HG03439 (cell line): ENCODE measurements around the gene CIB4.

Experiments used
- ATAC-seq: cut with Tn5 transposase; IDR thresholded peaks from one replicate; pipeline ENCODE4 v1.9.1; 2021; ENCODE audit warnings: mild to moderate bottlenecking, moderate library complexity; ENCODE audit not compliant: unreplicated experiment

The CIB4 gene

DNA sequence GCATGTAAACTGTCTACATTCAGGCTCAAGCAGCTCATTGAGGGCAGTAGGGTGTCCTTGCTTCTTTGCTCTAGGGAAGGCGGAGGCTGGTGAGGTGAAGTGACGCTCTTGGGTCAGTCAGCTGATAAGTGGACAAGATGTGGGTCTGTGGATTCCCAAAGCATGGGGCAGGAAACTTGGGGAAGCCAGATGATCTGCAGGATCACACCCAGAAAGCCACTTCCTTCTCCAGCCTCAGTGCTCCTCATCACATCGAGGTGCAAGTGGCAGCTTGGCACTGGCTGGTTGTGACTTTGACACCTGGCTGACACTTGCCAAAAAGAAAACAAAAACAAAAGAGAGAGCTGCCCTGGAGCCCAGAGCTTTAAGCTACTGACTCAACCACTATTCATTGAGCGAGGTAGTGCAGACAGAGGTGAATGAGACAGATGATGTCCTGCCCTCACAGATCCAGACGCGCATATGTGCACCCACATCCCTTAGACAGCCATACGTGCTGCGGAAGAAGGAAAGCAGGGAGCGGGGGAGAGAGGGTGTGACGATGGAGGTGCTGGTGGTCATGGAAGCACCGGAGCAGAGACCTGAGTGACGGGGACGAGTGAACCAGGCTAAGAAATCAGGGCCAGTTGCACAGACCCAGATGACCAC is 3.1 kb upstream of the CIB4 start:
- no peak for ATAC-seq

DNA sequence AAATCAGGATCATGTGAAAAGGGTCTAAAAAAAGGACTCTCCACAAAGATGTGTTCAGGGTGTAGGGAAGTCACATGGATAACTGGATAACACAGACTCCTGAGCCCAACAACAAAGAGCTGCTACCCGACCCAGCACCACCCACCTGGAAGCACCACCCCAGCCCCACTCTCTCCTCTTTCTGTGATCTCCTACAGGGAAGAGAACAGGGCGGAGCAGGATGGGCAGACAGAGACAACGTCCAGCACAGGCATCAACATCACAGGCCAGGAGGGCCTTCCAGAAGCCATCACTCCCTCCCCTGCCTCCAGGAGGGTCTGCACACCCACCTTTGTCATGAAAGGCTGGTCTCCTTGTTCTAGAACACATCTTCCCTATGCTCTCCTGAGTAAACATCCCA is 1.3 kb upstream of the CIB4 start:
- ATAC-seq = no peak

DNA sequence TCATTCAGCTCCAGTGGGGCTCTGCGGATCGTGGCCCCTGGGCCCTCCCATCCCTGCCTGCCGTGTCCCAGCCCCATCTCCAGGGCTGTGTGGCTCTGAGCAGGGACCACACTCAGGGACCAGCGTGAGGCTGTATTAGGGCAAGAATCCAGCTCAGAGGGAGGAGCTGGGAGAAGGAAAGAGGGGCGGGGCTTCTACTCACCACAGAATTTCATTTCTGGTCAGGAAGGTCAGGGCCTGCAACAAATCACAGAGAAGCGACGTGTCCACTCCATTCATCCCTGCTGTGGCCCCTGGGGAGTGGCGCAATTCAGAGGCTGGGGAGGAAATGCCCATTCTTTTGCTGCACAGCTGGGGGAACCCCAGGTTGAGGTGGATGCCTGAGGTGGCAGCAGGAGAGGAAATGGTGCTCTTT is 828 bp downstream of the CIB4 start:
- no peak for ATAC-seq

DNA sequence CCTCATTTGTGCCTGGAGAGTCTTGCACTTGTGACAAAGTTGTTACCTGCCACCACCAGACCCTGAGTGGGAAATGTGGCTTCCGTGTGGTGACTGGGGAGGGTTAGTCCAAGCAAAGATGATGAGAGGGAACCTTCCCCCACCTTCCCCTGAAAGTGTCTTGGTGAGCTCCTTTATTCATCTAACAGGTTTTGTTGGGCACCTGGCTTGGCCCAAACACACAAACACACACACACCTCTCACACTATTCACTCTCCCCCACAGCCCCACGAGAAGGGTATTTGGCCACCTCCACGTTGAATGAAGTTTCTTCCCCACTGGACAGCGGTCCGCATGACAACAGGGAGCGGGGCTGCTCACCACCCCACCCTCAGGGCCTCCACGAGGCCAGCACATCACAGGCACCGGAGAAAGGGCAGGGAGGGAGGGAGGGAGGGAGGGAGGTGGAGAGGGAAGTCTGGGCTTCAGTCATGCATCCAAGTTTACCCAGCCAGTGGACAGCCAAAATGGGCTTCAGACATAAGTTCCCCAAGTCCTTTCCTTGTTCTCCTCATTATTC is 1.4 kb downstream of the CIB4 start:
- no peak for ATAC-seq

DNA sequence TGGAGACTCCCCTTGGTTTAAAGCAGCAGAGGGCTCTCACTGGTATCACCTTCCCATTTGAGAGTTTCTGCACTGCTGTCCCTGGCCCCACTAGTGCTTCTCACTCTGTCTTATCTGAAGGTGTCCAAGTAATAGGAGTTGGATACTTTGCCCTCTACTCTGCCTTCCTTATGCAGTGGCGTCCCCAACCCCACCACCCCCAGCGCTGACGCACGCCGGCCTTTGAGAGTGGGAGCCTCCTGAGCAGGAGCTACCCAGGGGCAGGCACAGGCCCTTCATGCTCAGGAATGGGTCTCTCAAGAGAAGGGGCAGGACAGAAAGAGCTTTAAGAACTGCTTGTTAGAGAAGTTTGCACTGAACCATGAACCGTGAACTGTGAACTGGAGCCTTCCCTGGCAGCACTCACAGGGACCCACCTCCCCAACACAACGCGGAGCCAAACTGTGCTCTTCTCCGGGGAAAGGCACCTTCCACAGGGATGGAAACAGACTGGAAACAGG is 3.3 kb downstream of the CIB4 start:
- ATAC-seq = no peak

DNA sequence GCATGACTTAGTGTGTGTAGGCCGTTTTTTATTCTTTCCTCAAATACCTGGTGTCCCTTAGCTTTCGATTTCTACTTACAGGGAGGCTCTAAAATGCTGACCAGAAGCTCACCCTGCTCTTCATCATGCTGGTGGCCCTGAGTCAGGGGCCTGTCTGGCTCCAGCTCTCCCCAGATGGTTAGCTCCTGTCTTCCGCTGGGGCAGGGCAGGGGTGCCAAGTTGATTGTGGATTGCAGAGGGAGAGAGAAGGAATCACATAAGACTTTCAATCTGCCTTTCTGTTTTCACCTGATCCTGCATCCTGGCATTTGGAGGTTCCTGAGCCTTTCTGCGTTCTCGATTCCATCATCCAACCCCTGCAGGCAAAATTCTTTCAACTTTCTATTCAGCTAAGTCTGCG is 4.2 kb downstream of the CIB4 start:
- ATAC-seq = no peak

DNA sequence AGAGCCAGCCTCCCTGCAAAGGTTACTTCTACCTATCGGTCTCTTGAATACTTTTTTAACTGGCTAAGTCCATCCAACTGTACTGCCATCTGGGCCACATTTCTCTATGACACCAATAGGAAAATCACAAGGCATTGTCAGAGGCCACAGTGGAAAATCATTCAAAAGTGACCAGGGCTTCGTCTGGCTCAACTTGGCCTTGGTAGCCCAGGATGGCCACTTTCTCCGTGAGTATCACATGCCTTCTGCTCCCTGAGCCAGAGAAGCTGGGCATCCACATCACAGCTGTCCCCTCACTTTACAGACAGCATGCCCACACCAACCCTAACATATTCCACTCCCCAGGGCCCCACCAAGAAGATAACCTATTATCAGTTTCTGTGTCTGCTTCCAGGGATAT is 5.8 kb downstream of the CIB4 start:
- ATAC-seq = no peak

DNA sequence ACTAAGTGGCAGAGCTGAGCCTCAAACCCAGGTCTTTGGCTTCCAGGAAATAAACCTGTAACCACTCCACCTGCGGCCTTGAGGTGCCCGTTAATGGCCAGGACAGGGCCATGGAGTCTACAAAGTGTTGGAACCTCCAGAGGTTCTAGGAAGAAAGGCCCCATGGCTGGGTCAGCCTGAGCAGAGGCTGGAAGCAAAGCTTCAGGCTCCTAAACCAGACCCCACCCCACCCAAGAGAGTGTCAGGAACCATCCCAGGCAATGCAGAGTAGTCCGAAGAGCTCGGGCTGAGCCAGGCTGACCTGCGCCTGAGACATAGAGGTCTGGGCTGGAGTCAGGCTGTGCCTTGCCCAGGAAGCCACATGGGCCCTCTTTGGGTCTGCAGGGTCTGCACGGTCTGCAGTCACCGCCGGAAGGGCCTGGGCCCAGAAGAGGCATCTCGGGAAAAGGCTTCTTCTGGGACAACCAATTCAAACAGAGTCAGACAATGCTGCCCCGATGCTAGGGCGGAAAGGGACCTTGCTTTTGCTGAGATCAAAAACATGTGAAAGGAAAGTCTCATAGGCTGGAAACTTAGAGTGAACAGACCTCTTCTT is 6.4 kb downstream of the CIB4 start:
- ATAC-seq = no peak

DNA sequence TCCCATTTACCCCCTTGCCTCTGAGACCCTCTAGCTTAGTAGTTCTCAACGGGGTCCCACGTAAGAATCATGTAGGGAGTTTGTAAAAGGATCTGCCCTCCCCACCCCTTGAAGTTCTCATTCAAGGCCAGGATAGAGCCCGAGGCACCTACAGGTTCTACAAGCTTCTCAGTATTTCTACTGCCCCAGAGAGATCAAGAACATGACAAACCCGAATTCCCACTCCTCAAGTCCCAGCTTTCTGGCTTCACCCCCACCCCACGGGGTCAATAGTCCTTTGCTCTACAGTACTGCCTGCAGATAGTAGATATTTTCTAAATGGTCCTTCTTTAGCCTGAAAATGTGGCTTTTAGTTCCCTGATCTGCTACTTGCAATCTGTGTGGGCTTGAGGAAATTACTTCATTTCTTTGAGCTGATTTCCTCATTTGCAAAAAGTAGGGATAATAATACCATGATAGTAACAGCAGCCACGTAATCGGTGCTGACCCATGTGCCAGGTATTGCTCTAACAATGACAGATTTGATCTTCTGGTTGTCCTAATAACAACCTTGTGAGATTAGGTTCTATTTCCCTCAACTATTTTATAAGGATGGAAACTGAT is 7.1 kb downstream of the CIB4 start:
- ATAC-seq = no peak

DNA sequence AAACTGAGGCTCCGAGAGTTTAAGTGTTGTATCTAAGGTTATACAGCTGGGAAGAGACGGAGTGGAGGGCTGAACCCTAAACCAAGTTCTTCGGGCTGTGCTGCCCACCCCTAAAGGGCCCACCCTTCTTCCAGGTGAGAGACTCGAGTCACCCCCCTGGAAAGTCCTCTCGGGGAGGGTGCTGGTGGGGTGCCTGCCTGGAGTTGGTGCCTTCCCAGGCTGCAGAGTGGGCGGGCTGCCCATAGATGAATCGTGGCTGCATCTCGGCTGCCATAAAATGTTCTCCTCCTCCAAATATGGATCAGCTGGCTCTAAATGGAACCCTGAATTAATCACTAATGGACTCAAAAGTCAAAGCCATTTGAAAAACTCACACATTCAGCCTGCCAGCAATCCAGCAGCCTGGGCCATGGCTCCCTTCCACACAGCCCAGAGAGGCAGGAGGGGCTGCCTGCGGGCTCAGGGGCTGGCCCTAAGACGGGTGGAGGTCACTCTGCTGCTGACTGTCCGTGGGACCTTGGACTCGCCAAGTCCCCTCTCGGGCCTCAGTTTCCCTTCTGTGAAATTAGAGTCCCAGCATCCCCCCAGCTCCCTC is 7.7 kb downstream of the CIB4 start:
- ATAC-seq = no peak

DNA sequence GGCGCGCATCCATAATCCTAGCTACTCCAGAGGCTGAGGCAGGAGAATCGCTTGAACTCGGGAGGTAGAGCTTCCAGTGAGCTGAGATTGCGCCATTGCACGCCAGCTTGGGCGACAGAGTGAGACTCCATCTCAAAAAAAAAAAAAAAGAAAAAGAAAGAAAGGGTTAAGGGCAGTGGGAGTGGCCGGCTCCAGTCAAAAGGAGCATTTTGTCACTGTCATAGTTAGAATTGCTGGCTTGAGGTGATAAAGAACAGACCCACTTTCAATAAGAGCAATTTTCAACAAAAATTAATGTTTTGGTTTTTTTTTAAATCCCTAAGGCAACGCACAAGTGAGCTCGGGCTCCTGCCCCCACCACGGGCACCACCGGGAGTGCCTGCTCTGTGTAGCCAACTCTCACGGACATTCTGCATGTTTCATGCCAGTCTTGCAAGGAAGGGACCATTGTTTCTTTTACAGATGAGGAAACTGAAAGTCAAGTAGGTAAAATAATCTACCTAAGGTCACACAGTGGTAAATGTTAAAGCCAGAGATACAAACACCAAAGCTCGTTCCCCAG is 8.5 kb downstream of the CIB4 start:
- ATAC-seq = no peak

DNA sequence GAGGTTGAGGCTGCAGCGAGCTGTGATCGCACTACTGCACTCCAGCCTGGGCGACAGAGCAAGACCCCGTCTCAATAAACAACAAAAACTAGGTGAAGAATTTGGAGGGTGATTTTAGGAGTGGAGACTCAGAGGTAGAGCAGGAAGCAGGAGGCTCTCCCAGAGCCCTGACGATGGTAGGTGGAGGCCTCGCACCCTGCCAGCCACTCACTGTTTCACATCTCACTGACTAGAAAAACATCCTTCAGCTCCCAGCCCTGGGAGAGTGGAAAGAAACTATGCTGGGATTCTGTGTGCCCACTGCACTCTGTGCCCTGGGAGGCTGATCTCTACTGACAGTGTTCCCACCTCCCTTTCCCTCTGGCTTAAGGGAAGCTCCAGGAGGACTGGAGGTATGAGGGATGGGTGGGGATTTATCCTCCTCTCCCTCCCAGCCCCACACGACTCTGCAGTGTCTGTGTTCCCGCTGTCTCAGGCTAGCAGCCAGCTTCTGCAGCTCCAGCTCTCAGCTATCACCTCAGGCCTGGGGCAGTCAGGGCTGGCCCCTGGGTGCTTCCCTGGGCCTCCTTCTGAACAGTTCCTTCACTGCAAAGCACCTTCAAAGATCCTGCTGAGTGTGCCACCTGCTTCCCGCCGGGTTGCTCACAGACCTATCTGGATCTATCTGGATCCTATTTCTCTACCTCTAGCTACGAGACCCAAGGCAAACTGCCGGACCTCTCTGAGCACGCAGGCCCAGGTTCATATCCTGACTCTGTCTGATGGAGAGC is 9.6 kb downstream of the CIB4 start:
- no peak for ATAC-seq

DNA sequence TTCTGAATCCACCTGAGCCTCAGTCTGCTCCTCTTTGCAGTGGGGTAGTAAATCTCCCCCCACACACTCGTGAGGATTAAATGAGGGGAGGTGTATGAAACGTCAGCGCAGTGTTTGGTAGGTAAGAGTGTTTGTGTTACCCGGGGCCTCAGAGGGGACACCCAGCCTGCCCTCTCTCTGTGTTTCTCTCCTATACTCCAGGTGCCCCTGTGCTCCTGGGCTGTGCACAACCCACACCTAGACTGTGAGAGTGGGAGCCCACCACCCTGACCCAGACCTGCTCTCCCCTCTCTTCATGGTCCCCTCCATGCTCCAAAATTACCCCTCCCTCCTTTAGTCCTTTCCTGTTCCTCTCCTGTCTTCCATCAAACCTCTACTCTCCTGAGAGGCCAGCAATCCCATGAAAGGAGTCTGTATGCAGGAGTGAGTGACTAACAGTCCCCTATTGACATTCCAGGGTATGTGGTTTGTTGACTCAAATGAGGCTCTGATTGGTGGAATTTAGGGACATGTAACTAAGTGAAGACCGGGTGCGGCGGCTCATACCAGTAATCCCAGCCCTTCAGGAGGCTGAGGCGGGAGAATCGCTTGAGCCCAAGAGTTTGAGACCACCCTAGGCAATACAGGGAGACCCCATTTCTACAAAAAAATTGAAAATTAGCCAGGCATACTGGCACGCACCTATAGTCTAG is 10.4 kb downstream of the CIB4 start:
- no peak for ATAC-seq

DNA sequence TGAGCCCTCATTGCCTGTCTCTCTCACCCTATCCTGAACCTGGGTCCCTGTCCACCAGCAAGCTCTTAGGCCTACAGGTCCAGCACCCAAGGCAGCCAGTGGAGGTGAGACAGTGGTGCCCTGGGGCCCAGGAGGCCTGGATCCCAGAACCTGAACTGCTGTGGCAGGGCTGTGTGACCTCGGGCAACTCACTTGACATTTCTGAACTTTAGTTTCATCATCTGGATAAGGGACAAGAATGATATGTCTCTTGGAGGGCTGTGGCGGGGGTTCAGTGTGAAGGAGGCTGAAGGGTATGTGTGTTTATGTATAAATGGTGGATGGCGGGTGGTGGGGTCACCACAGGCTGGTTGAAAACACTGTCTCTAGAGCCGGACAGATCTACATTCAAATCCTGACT is 10.9 kb downstream of the CIB4 start:
- ATAC-seq = no peak

DNA sequence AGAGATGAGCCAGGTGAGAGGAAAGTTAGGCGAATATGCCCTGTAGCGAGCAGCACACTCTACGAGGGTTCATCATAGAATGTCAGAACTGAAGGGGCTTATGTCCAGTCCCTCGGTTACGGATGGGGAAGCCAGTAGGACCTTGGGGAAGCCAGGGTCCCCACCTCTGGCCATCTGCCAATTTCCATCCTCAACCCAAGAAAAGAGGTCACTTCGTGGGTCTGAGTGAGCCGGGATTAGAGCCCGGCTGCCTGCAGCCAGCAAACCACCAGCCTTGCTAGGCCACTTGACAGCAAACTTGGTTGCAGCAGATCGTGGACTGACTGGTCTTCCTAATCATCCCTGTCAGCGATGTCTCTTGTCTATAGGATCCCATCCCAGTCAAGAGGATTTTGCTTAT is 11.4 kb downstream of the CIB4 start:
- no peak for ATAC-seq

DNA sequence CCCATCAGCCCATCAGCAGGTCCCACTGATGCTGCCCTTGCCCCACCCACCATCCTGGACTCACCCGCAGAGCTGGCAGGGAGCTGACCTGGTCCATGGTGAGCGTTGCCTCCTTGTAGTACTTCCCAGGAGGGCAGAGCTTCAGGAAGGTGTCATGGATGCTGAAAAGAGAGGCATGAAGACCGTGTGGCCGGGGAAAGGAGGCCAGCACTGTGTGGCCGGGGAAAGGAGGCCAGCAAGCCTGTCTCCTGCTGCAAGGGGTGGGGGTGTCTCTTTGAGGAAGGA is 11.9 kb downstream of the CIB4 start:
- no peak for ATAC-seq

DNA sequence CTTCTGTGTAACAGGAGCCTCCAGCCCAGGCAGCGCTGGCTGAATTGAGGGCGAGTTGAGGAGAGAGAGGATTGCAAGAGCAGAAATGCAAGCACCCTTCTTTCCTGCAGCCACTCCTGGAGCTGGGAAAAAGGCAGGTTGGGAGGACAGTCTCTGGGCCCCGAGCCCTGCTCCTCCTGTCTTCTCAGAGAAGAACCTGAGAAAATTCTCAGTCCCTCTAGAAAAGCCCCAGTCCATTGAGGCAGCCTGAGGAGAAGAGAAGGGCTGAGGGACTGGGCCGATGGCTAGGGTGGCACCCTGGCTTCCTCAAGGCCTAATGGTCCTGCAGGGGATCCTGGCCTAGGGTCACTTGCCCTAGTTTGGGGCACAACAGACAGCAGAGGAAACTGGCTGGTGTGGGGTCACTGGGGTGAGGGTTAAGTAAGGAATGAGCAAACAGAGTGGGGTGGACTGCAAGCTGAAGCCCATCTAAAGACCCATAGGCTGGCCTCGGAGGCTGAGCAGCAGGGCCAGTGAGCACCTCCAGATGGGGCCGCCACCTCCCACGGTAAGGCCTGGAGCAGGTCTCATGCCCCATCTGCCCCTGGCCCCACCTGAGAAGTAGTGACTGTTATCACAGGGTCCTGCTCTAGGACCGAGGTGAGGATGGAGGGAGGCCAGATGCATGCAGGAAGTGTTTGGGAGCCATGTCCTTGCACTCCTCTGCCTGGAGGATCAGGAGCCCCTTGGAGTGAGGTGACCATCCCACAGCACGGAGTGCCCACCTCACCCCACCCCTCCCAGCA is 12.4 kb downstream of the CIB4 start:
- ATAC-seq = no peak

DNA sequence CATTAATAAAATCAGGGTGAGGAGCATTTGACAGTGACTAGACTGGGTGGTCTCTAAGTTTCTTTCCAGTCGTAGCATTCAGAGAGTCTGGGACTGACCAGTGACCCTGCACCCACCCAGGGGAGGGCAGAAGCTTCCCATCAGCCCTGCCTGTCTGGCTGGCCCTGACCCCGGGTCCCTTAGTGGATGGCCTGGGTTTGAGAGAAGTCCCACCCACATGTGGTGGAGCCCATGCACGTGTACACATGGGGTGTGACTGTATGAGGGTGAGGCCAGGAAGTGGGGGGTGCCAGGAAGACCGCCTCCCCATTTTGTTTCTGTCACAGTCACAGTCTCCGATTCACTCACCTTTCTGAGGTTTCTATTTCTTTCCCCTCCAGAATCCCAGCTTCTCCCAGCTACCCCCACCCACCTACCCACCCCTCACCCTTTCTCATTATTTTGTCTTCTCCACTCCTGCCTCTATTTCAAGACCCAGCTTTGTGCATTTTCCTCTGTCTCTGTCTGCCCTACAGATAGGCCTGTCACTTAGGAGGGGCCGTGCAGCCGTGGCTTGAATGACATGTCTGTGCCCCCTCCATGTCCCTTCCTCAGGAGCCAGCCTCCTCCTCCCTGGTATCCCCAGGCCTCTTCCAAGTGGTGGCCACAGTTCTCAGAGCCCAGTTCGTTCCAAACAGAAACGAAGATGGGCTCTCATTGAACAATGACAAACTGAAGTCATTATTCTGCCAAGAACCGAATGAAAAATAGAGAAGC is 13.6 kb downstream of the CIB4 start:
- no peak for ATAC-seq

DNA sequence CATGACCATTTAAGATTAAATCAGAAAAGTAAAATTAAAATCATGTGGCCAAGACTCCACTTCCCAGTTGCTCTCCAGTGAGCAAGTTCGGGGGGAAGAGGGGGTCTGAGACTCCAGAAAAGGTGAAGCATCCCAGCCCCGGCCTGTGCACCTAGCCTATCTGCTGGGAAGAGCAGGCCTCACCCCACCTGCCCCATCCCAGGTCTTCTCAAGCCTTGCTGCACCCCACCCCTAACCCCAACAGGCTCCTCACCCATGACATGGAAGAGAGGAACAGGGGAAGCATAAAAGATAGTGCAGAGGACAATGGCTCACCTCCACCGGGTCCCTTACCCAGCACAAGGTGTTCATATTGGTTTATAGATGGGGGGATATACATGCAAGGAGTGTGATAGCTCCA is 14.6 kb downstream of the CIB4 start:
- no peak for ATAC-seq
